ENCODE data around the gene NOC3L.

- TF ChIP-seq CTCF (IDR thresholded peaks at IDR 0.05), result no peak
- TF ChIP-seq EZH2 (IDR thresholded peaks at IDR 0.05; ENCODE audit: borderline replicate concordance, insufficient read depth, low read depth, low read length, poor library complexity, severe bottlenecking), result no peak
These were observed 29.7 kb downstream of the NOC3L start for GRCh38 chr10:94333051-94333450.

All from B cell (primary cell).